B cell (primary cell): ENCODE results near the gene TCF23.

Source experiments
- CTCF ChIP-seq: fragments of 200-600 bp; IDR thresholded peaks from one replicate; pipeline ENCODE4 v1.8.0; 2022; ENCODE audit warnings: antibody characterized with exemption, mild to moderate bottlenecking
- EZH2 ChIP-seq: IDR thresholded peaks from 2 replicates; pipeline ENCODE4 v1.6.1; 2012; ENCODE audit warnings: borderline replicate concordance, low read depth, mild to moderate bottlenecking, moderate library complexity, low read length; ENCODE audit not compliant: insufficient read depth, poor library complexity, severe bottlenecking

GRCh38 chr2:27206346-27206745 lies 57.5 kb downstream of the TCF23 start:
- TF ChIP-seq CTCF, result no peak
- no peak for TF ChIP-seq EZH2
